HEK293 (cell line): Measurements from ENCODE around the gene PTPRJ.

ENCODE experiments used
- CTCF ChIP-seq: fragments of 450-650 bp; formaldehyde crosslinking; IDR thresholded peaks from 2 replicates; pipeline ENCODE4 v1.5.1; 2016; ENCODE audit warnings: missing biosample characterization, missing genetic modification characterization
- SP2 ChIP-seq: fragments of 450-650 bp; formaldehyde crosslinking; IDR thresholded peaks from 2 replicates; pipeline ENCODE4 v1.5.1; 2016; ENCODE audit warnings: missing biosample characterization, missing genetic modification characterization
- TCF7L2 ChIP-seq: IDR thresholded peaks from 2 replicates; pipeline ENCODE4 v1.6.1; 2011; ENCODE audit warnings: low read depth, mild to moderate bottlenecking, inconsistent platforms, low read length, moderate library complexity, borderline replicate concordance
- ZNF23 ChIP-seq: fragments of 450-650 bp; formaldehyde crosslinking; IDR thresholded peaks from 2 replicates; pipeline ENCODE4 v1.5.1; 2016; ENCODE audit warnings: missing biosample characterization, missing genetic modification characterization, borderline replicate concordance
- ZNF350 ChIP-seq: fragments of 450-650 bp; formaldehyde crosslinking; IDR thresholded peaks from 2 replicates; pipeline ENCODE4 v1.5.0; 2017; ENCODE audit warnings: missing biosample characterization, mild to moderate bottlenecking, missing genetic modification characterization
- ZNF561 ChIP-seq: fragments of 450-650 bp; IDR thresholded peaks from 2 replicates; pipeline ENCODE4 v1.5.1; 2018; ENCODE audit warnings: missing biosample characterization, missing genetic modification characterization, borderline replicate concordance
- TF ChIP-seq, protein P1 (sequence below): fragments of 450-650 bp; formaldehyde crosslinking; IDR thresholded peaks from 2 replicates; pipeline ENCODE4; 2016; ENCODE audit warnings: missing biosample characterization, missing genetic modification characterization
- TF ChIP-seq, protein P2 (sequence below): fragments of 450-650 bp; formaldehyde crosslinking; IDR thresholded peaks from 2 replicates; pipeline ENCODE4 v1.5.1; 2016; ENCODE audit warnings: missing biosample characterization, missing genetic modification characterization
- TF ChIP-seq, protein P3 (sequence below): fragments of 450-650 bp; formaldehyde crosslinking; IDR thresholded peaks from 2 replicates; pipeline ENCODE4 v1.5.1; 2016; ENCODE audit warnings: missing biosample characterization, missing genetic modification characterization

- TF ChIP-seq TCF7L2 (no peak), CTCF (tag by site-specific recombination) (no peak), ZNF23 (tag by site-specific recombination) (no peak), ZNF350 (tag by site-specific recombination) (no peak), SP2 (tag by site-specific recombination) (no peak), ZNF561 (tag by site-specific recombination) (no peak)
- TF ChIP-seq, protein P1, sequence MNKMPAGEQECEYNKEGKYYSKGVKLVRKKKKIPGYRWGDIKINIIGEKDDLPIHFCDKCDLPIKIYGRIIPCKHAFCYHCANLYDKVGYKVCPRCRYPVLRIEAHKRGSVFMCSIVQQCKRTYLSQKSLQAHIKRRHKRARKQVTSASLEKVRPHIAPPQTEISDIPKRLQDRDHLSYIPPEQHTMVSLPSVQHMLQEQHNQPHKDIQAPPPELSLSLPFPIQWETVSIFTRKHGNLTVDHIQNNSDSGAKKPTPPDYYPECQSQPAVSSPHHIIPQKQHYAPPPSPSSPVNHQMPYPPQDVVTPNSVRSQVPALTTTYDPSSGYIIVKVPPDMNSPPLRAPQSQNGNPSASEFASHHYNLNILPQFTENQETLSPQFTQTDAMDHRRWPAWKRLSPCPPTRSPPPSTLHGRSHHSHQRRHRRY = no peak
- TF ChIP-seq, protein P2, sequence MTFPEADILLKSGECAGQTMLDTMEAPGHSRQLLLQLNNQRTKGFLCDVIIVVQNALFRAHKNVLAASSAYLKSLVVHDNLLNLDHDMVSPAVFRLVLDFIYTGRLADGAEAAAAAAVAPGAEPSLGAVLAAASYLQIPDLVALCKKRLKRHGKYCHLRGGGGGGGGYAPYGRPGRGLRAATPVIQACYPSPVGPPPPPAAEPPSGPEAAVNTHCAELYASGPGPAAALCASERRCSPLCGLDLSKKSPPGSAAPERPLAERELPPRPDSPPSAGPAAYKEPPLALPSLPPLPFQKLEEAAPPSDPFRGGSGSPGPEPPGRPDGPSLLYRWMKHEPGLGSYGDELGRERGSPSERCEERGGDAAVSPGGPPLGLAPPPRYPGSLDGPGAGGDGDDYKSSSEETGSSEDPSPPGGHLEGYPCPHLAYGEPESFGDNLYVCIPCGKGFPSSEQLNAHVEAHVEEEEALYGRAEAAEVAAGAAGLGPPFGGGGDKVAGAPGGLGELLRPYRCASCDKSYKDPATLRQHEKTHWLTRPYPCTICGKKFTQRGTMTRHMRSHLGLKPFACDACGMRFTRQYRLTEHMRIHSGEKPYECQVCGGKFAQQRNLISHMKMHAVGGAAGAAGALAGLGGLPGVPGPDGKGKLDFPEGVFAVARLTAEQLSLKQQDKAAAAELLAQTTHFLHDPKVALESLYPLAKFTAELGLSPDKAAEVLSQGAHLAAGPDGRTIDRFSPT (tag by site-specific recombination) = no peak
- TF ChIP-seq, protein P3, sequence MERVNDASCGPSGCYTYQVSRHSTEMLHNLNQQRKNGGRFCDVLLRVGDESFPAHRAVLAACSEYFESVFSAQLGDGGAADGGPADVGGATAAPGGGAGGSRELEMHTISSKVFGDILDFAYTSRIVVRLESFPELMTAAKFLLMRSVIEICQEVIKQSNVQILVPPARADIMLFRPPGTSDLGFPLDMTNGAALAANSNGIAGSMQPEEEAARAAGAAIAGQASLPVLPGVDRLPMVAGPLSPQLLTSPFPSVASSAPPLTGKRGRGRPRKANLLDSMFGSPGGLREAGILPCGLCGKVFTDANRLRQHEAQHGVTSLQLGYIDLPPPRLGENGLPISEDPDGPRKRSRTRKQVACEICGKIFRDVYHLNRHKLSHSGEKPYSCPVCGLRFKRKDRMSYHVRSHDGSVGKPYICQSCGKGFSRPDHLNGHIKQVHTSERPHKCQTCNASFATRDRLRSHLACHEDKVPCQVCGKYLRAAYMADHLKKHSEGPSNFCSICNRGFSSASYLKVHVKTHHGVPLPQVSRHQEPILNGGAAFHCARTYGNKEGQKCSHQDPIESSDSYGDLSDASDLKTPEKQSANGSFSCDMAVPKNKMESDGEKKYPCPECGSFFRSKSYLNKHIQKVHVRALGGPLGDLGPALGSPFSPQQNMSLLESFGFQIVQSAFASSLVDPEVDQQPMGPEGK (tag by site-specific recombination) = no peak
Observed at GRCh38 chr11:48064306-48064705, 83.9 kb downstream of the PTPRJ start.
